A673 (cell line): Measurements from ENCODE around the gene ASB13.

Experiments used
- CTCF ChIP-seq: fragments of 300-800, 200-600 bp; sonication (generic); conservative IDR thresholded peaks from 2 replicates; pipeline ENCODE4 v1.5.1; 2017; ENCODE audit warnings: low read depth, mild to moderate bottlenecking, antibody characterized with exemption, low read length, moderate library complexity, mixed read lengths
- EZH2 ChIP-seq: fragments of 200-600 bp; sonication (generic); IDR thresholded peaks from 2 replicates; pipeline ENCODE4 v1.6.1; 2017; ENCODE audit warnings: borderline replicate concordance, low read depth, mild to moderate bottlenecking, mixed read lengths, antibody characterized with exemption, low read length; ENCODE audit not compliant: poor library complexity, severe bottlenecking

- TF ChIP-seq CTCF (no peak), EZH2 (no peak)
These were observed 76.5 kb downstream of the ASB13 start for GRCh38 chr10:5589661-5590511.
